K562 (cell line): ENCODE measurements around the gene PIK3R5. TPM values are rescaled to one million over a fixed set of nuclear protein-coding genes. Genes with fewer than 3 reads are reported as not detected.

Source experiments
- ATAC-seq: fragments of 200-7000 bp; cut with Tn5 transposase; 3 replicates; pipeline ENCODE4 v1.9.1; 2020; ENCODE audit warnings: moderate library complexity
- BruUV-seq: library from RNA; stranded (reverse); fragments of 400-500 nt; replicated peaks from 2 replicates; lab custom pipeline; 2021; lab: Mats Ljungman, UMichigan
- CTCF ChIA-PET: fragments of 300-600 bp; formaldehyde crosslinking; extraction: SDS; loops from one replicate; lab custom pipeline; 2021; ENCODE audit warnings: low intra/inter-chr PET ratio; lab: Yijun Ruan, JAX
- POLR2A ChIA-PET: fragments of 300-600, 350-650 bp; sonication (Branson Sonifier 250); formaldehyde crosslinking; extraction: SDS; loops from one replicate; lab custom pipeline; 2021; ENCODE audit warnings: antibody characterized with exemption, inconsistent platforms; lab: Yijun Ruan, JAX
- DNase-seq, 4 experiments: peaks; one replicate each; pipeline versions ENCODE4 v3.0.0 to v3.0.0-alpha.2; 2011 to 2018; ENCODE audit warnings: low spot score in 3 of 4, mixed read lengths in 3 of 4; ENCODE audit errors: extremely low read depth in 1 of 4
- FAIRE-seq: peaks from 2 replicates; lab custom pipeline; 2011; peaks lifted over from hg19 to GRCh38; lab: Jason Lieb, UNC
- H2AFZ ChIP-seq: 2 replicates; pipeline ENCODE4 v1.6.0; 2011; ENCODE audit warnings: low read depth, low read length, control low read depth, inconsistent platforms
- H3K27ac ChIP-seq: fragments of 200-600 bp; 3 replicates; pipeline ENCODE4 v1.8.0; 2011; ENCODE audit warnings: low read depth, mild to moderate bottlenecking, control low read depth, inconsistent platforms, low read length, moderate library complexity, mixed read lengths; ENCODE audit errors: extremely low read depth
- H3K27me3 ChIP-seq, 2 experiments: fragments of 300-600 bp in 1 of 2; 2 replicates in 1 of 2; 3 replicates in 1 of 2; pipeline versions ENCODE4 v1.6.0 to v1.8.0; 2011; ENCODE audit warnings: inconsistent platforms in 2 of 2, low read length in 2 of 2, mild to moderate bottlenecking in 1 of 2, mixed read lengths in 1 of 2, moderate library complexity in 1 of 2; ENCODE audit not compliant: control insufficient read depth in 2 of 2, insufficient read depth in 2 of 2
- H3K36me3 ChIP-seq: fragments of 300-600 bp; 3 replicates; pipeline ENCODE4 v1.8.0; 2011; ENCODE audit warnings: mild to moderate bottlenecking, low read length, inconsistent platforms; ENCODE audit not compliant: control insufficient read depth, insufficient read depth
- H3K4me1 ChIP-seq, 2 experiments: fragments of 200-600 bp in 1 of 2; replicated peaks in 1 of 2; 2 replicates in 1 of 2; 3 replicates in 1 of 2; pipeline versions ENCODE4 v1.5.1 to v1.8.0; 2011; ENCODE audit warnings: inconsistent platforms in 2 of 2, low read length in 2 of 2, mild to moderate bottlenecking in 1 of 2, mixed read lengths in 1 of 2, moderate library complexity in 1 of 2; ENCODE audit not compliant: control insufficient read depth in 2 of 2, insufficient read depth in 2 of 2
- H3K4me2 ChIP-seq: 2 replicates; pipeline ENCODE4 v1.6.1; 2011; ENCODE audit warnings: low read length, control low read depth, inconsistent platforms, mixed read lengths; ENCODE audit not compliant: insufficient read depth
- H3K4me3 ChIP-seq: fragments of 200-600 bp; sonication (generic), shearing (Covaris generic); 2 replicates; pipeline ENCODE4 v1.5.1; 2016; ENCODE audit warnings: control low read depth, inconsistent platforms
- H3K79me2 ChIP-seq: fragments of 200-600 bp; 3 replicates; pipeline ENCODE4 v1.8.0; 2011; ENCODE audit warnings: low read length, inconsistent platforms; ENCODE audit not compliant: control insufficient read depth, insufficient read depth
- H3K9ac ChIP-seq, 2 experiments: 2 replicates each; pipeline versions ENCODE4 v1.6.0 to v1.6.1; 2011; ENCODE audit warnings: low read depth in 2 of 2, low read length in 2 of 2, control low read depth in 1 of 2, inconsistent platforms in 1 of 2, mild to moderate bottlenecking in 1 of 2, mixed read lengths in 1 of 2; ENCODE audit not compliant: insufficient read depth in 1 of 2
- H3K9me1 ChIP-seq: one replicate; pipeline ENCODE4 v1.6.0; 2011; ENCODE audit warnings: inconsistent platforms, mild to moderate bottlenecking, low read length, moderate library complexity; ENCODE audit not compliant: control insufficient read depth, insufficient read depth
- H3K9me3 ChIP-seq: replicated peaks from 2 replicates; pipeline ENCODE4 v1.5.1; 2011; ENCODE audit warnings: low read depth, low read length, inconsistent platforms; ENCODE audit not compliant: control insufficient read depth, insufficient read depth
- H4K20me1 ChIP-seq: replicated peaks from 2 replicates; pipeline ENCODE4 v1.6.1; 2011; ENCODE audit warnings: low read length, inconsistent platforms, mixed read lengths; ENCODE audit not compliant: control insufficient read depth, insufficient read depth
- ATF7 ChIP-seq: fragments of 450-650 bp; IDR thresholded peaks from 2 replicates; pipeline ENCODE4 v1.7.1; 2014; ENCODE audit warnings: mild to moderate bottlenecking, moderate library complexity
- BCL6 ChIP-seq: fragments of 250-450 bp; sonication (Bioruptor Pico); IDR thresholded peaks from 2 replicates; pipeline ENCODE4 v1.4.0; 2020
- BCOR ChIP-seq: fragments of 450-650 bp; IDR thresholded peaks from 2 replicates; pipeline ENCODE4 v1.6.1; 2016
- HNRNPUL1 ChIP-seq: fragments of 200-400 bp; formaldehyde crosslinking; IDR thresholded peaks from 2 replicates; pipeline ENCODE4 v1.6.1; 2017; ENCODE audit warnings: low read length
- MYC ChIP-seq, 2 experiments: fragments of 250-450 bp in 1 of 2; sonication (Bioruptor Pico) in 1 of 2; IDR thresholded peaks; 2 replicates each; pipeline versions ENCODE4 v1.5.1 to v1.6.1; 2012 to 2021; ENCODE audit warnings: low read depth in 2 of 2, borderline replicate concordance in 1 of 2, improper control_type of control experiment in 1 of 2, low read length in 1 of 2, mild to moderate bottlenecking in 1 of 2, moderate library complexity in 1 of 2
- PHF8 ChIP-seq: fragments of 200-600 bp; sonication (generic); IDR thresholded peaks from 2 replicates; pipeline ENCODE4 v1.6.1; 2012; ENCODE audit warnings: mixed run types, mild to moderate bottlenecking, inconsistent platforms, low read length, moderate library complexity, borderline replicate concordance
- RBM25 ChIP-seq: fragments of 200-400 bp; formaldehyde crosslinking; IDR thresholded peaks from 2 replicates; pipeline ENCODE4 v1.6.1; 2018; ENCODE audit warnings: low read length, low read depth, moderate library complexity; ENCODE audit not compliant: severe bottlenecking
- SNIP1 ChIP-seq: fragments of 450-650 bp; IDR thresholded peaks from 2 replicates; pipeline ENCODE4 v1.7.1; 2017; ENCODE audit warnings: low read depth, mild to moderate bottlenecking
- SNRNP70 ChIP-seq: fragments of 200-400 bp; formaldehyde crosslinking; optimal IDR thresholded peaks from 2 replicates; pipeline ENCODE3; 2017; ENCODE audit warnings: low read depth, low read length
- SPI1 ChIP-seq: IDR thresholded peaks from 2 replicates; pipeline ENCODE4 v1.6.1; 2011; ENCODE audit warnings: low read depth, low read length, control low read depth, borderline replicate concordance
- SRSF1 ChIP-seq: fragments of 200-400 bp; formaldehyde crosslinking; IDR thresholded peaks from 2 replicates; pipeline ENCODE4 v1.6.1; 2017; ENCODE audit warnings: mild to moderate bottlenecking, low read depth, low read length, moderate library complexity
- TEAD2 ChIP-seq: fragments of 450-650 bp; IDR thresholded peaks from 2 replicates; pipeline ENCODE4 v1.6.1; 2016; ENCODE audit warnings: missing genetic modification characterization, control low read depth, missing compliant biosample characterization
- ZBTB12 ChIP-seq: fragments of 250-450 bp; sonication (Bioruptor Pico); IDR thresholded peaks from 2 replicates; pipeline ENCODE4 v1.4.0; 2020
- ZFP36 ChIP-seq: fragments of 150-350 bp; IDR thresholded peaks from 2 replicates; pipeline ENCODE4 v1.6.1; 2018; ENCODE audit warnings: low read length, low read depth; ENCODE audit not compliant: partially characterized antibody
- ZNF347 ChIP-seq: fragments of 450-650 bp; formaldehyde crosslinking; IDR thresholded peaks from 2 replicates; pipeline ENCODE4 v1.4.0; 2020; ENCODE audit warnings: low read depth, mild to moderate bottlenecking, moderate library complexity
- ZNF699 ChIP-seq: fragments of 250-450 bp; sonication (Bioruptor Pico); IDR thresholded peaks from 2 replicates; pipeline ENCODE4 v1.8.0; 2021; ENCODE audit warnings: mild to moderate bottlenecking, moderate library complexity; ENCODE audit not compliant: insufficient replicate concordance
- ZNF717 ChIP-seq: fragments of 250-450 bp; sonication (Bioruptor Pico); IDR thresholded peaks from 2 replicates; pipeline ENCODE4 v1.5.0; 2021
- WGBS: fragments of 100-300 bp; shearing (Covaris generic); methylation state at CpG from one replicate; pipeline ENCODE4 v1.1.6; 2016; ENCODE audit warnings: low coverage, mixed read lengths; ENCODE audit not compliant: insufficient coverage; ENCODE audit errors: missing lambda C conversion rate; 5-methylcytosine and 5-hydroxymethylcytosine counted together
- in situ Hi-C: fragments of 300-500 bp; cut with MboI; formaldehyde crosslinking; loops from 4 replicates; pipeline ENCODE4 v1.15.0; 2018; ENCODE audit warnings: inconsistent platforms, mixed read lengths
- intact Hi-C: fragments of 100-400 bp; cut with micrococcal nuclease; formaldehyde crosslinking; loops from 2 replicates; pipeline ENCODE4 v1.14.2; 2022
- polyA plus RNA-seq, 8 experiments: library from polyadenylated mRNA; depleted of rRNA in 4 of 8; stranded (reverse) in 5 of 8; unstranded in 3 of 8; fragments of >200 nt; fragmentation: Nextera tagmentation in 2 of 8; fragmentation: Illumina TruSeq in 1 of 8; extraction: Ambion mirVana in 2 of 8; extraction: Trizol in 1 of 8; gene quantifications; 2 replicates each; pipeline versions ENCODE4 v1.2.1 to v1.2.3, GENCODE V29; 2011 to 2014; ENCODE audit warnings: inconsistent platforms in 1 of 8, missing spikeins in 1 of 8
- total RNA-seq, 7 experiments: library from RNA; depleted of rRNA in 6 of 7; stranded (reverse); fragments of >200 nt in 6 of 7; fragmentation: Illumina TruSeq in 2 of 7; extraction: Trizol in 2 of 7; gene quantifications; 2 replicates each; pipeline versions ENCODE4 v1.2.1 to v1.2.3, GENCODE V29; 2011 to 2021; ENCODE audit warnings: low replicate concordance in 1 of 7

Gene PIK3R5
- total and polyA plus RNA-seq, 9 of the 15 experiments (the other 6 are each of a cell fraction or from before 2014, with no cell fraction given): 0.01 to 0.38 TPM; not detected in 7

DNA sequence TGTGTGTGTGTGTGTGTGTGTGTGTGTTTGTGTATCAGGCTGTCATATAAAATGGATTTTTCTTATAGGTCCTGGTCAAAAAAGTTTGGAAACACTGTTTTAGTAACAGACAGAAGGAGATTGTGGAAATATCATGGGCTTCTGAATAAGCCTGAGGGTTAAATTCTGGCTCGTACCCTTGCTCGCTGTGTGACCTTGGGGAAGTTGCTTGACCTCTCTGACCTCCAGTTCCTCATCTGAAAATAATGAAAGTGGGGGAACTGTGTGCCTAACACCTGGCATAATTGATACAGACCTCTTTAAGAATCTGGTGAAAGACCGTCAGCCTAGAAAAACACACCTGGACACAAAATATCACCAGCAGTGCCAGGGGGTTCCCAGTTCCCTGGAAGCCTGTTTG lies 72.4 kb downstream of the PIK3R5 start:
- ATAC-seq (no peak), FAIRE-seq (no peak), DNase-seq (no peak)
- CTCF ChIA-PET: no interaction called here
- Histone ChIP-seq H3K79me2 (no peaks in the 10 kb centered on the region), H4K20me1 (no peaks in the 10 kb centered on the region; the same call in 1 of the 2 replicates), H3K36me3 (no peaks in the 10 kb centered on the region), H3K27ac (no peak overlapping the region), H3K9ac (no peak overlapping the region), H3K9me3 (no peaks in the 10 kb centered on the region), H3K4me2 (no peak overlapping the region), H3K27me3 (peaks cover 2 to 19% of the 10 kb centered on the region in 2 experiments; a peak in 2 of 5 replicates), H3K9me1 (no peaks in the 10 kb centered on the region), H2AFZ (no peak overlapping the region), H3K4me1 (peaks cover 0 to 5% of the 10 kb centered on the region in 2 experiments; a peak in 2 of 5 replicates), H3K4me3 (no peak overlapping the region)
- BruUV-seq: no TSS peak
- in situ Hi-C loops (loop anchor here (5.0 kb wide), 1 partner anchor 96 kb away; the partner anchor contains the start of gene MFSD6L), intact Hi-C loops (loop anchor here (10.0 kb wide), 2 partner anchors 102 to 148 kb away; partner anchors contain the start of gene CCDC42)
- WGBS: 0% methylated on average over 2 of the region's 3 CpGs
- POLR2A ChIA-PET: no interaction called here
- TF ChIP-seq MYC (IDR thresholded peaks at IDR 0.05; ENCODE audit: low read depth, low read length) (no peak), MYC (CRISPR knock-in tag; IDR thresholded peaks at IDR 0.05; ENCODE audit: borderline replicate concordance, low read depth) (no peak), ZNF347 (CRISPR knock-in tag) (no peak), SNIP1 (no peak), SPI1 (no peak), ZBTB12 (CRISPR knock-in tag) (no peak), ZNF699 (CRISPR knock-in tag) (no peak), RBM25 (peak; percentile 87), ATF7 (no peak), SRSF1 (no peak), ZNF717 (CRISPR knock-in tag) (no peak), BCL6 (CRISPR knock-in tag) (no peak), ZFP36 (peak; percentile 56), PHF8 (no peak), HNRNPUL1 (no peak), TEAD2 (tag) (no peak), BCOR (peak; percentile 30; the same call in 1 of the 2 replicates), SNRNP70 (no peak)
